Esophagus muscularis mucosa (tissue), 4 donors: Measurements from ENCODE around the gene SPNS3. TPM values are rescaled to one million over a fixed set of nuclear protein-coding genes. Genes with fewer than 3 reads are reported as not detected.

Source experiments
- DNase-seq: peaks from one replicate; pipeline ENCODE4 v3.0.0-alpha.2; 2017; ENCODE audit errors: extremely low spot score
- H3K27ac ChIP-seq, 4 donors: fragments of 200-600 bp; sonication (generic); replicated peaks in 1 of 4; 1 replicate in 3 of 4; 2 replicates in 1 of 4; pipeline ENCODE4 v1.5.1; 2016 to 2019; ENCODE audit warnings: mild to moderate bottlenecking in 1 of 4
- H3K27me3 ChIP-seq, 4 donors: fragments of 200-600 bp; sonication (generic); one replicate each; pipeline versions ENCODE4 v1.5.1 to v1.6.0; 2016 to 2019
- H3K36me3 ChIP-seq, 4 donors: fragments of 200-600 bp; sonication (generic); one replicate each; pipeline ENCODE4 v1.5.1; 2016 to 2019
- H3K4me1 ChIP-seq, 4 donors: fragments of 200-600 bp; sonication (generic); one replicate each; pipeline ENCODE4 v1.5.1; 2016 to 2019
- H3K4me3 ChIP-seq, 4 donors: fragments of 200-600 bp; sonication (generic); 1 replicate in 2 of 4; 2 replicates in 2 of 4; pipeline ENCODE4 v1.5.1; 2016 to 2019; ENCODE audit warnings: mild to moderate bottlenecking in 4 of 4, moderate library complexity in 1 of 4
- H3K9me3 ChIP-seq, 4 donors: fragments of 200-600 bp; sonication (generic); 1 replicate in 3 of 4; 2 replicates in 1 of 4; pipeline ENCODE4 v1.5.1; 2016 to 2019
- EP300 ChIP-seq: sonication (generic); formaldehyde crosslinking; IDR thresholded peaks from one replicate; pipeline ENCODE4 v1.6.1; 2017; ENCODE audit warnings: antibody characterized with exemption
- POLR2A ChIP-seq: fragments of 450-650 bp; IDR thresholded peaks from one replicate; pipeline ENCODE4 v1.6.1; 2017; ENCODE audit warnings: antibody characterized with exemption, moderate library complexity, mild to moderate bottlenecking, low read depth
- POLR2AphosphoS5 ChIP-seq, 2 donors: sonication (generic); formaldehyde crosslinking; IDR thresholded peaks; one replicate each; pipeline ENCODE4 v1.6.1; 2017; ENCODE audit warnings: antibody characterized with exemption in 2 of 2
- WGBS: methylation state at CpG from one replicate; pipeline ENCODE4 v1.1.5; 2018; 5-methylcytosine and 5-hydroxymethylcytosine counted together
- intact Hi-C: fragments of 100-400 bp; cut with DNase I; formaldehyde crosslinking; loops from one replicate; pipeline ENCODE4 v1.15.1; 2023
- total RNA-seq, 4 donors: library from RNA; depleted of rRNA; stranded (reverse); fragments of >200 nt; gene quantifications; one replicate each; pipeline versions ENCODE4 v1.1.0 to v1.2.1, GENCODE V29; 2016
- TF ChIP-seq, protein P1 (sequence below), 3 experiments: fragments of 200-600 bp in 2 of 3; fragments of 450-650 bp in 1 of 3; sonication (generic) in 2 of 3; IDR thresholded peaks; one replicate each; pipeline ENCODE4 v1.5.1; 2017 to 2019; ENCODE audit warnings: antibody characterized with exemption in 3 of 3, mild to moderate bottlenecking in 2 of 3, moderate library complexity in 1 of 3

SPNS3 gene
- total RNA-seq, 4 donors from 2014 or later: 0.17 TPM; not detected in 3

DNA sequence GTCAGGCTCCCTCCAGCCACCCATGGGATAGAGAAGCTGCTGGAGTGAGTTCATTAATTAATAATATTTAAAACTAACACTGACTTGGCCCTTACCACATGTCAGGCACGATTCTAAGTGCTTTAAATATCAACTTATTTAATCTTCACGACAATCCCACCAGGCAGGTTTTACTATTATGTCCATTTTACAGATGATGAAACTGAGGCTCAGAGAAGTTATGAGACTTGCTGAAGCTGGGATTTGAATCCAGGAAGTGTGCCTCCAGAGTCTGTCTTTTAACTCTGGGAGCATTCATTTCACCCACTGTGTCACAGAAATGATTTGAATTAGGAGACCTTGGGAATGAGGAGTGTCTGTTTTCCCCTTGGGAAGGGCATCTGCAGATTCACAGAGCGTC, 8.8 kb downstream of the SPNS3 start:
- Histone ChIP-seq H3K36me3 (no peaks in the 10 kb centered on the region), H3K27ac (no peak overlapping the region), H3K4me1 (peaks cover 0 to 14% (median 4%) of the 10 kb centered on the region in 4 donors), H3K9me3 (no peaks in the 10 kb centered on the region), H3K27me3 (no peaks in the 10 kb centered on the region), H3K4me3 (no peak overlapping the region)
- WGBS: 84% methylated on average over 3 of the region's 3 CpGs
- DNase-seq: no peak
- TF ChIP-seq POLR2AphosphoS5 (IDR thresholded peaks at IDR 0.05) (no peak), POLR2A (no peak), EP300 (no peak)
- TF ChIP-seq, protein P1, sequence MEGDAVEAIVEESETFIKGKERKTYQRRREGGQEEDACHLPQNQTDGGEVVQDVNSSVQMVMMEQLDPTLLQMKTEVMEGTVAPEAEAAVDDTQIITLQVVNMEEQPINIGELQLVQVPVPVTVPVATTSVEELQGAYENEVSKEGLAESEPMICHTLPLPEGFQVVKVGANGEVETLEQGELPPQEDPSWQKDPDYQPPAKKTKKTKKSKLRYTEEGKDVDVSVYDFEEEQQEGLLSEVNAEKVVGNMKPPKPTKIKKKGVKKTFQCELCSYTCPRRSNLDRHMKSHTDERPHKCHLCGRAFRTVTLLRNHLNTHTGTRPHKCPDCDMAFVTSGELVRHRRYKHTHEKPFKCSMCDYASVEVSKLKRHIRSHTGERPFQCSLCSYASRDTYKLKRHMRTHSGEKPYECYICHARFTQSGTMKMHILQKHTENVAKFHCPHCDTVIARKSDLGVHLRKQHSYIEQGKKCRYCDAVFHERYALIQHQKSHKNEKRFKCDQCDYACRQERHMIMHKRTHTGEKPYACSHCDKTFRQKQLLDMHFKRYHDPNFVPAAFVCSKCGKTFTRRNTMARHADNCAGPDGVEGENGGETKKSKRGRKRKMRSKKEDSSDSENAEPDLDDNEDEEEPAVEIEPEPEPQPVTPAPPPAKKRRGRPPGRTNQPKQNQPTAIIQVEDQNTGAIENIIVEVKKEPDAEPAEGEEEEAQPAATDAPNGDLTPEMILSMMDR (IDR thresholded peaks at IDR 0.05): no peak
- intact Hi-C loops: no loop called here

DNA sequence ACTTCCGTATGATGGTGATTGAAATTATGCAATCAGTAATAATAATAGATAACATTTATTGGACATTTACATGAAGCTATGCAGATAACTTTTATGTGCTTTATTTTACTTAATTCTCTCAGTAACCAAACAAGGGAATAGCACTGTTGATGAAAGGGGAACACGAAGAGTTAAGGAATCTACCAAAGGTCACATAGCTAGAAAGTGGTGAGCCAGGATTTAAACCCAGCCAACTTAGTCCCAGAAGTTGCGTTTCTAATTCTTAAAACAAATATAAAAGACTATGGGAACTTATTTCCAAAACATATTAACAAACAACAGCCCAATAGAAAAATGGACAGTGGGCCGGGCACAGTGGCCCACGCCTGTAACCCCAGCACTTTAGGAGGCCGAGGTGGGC, 9.7 kb downstream of the SPNS3 start:
- Histone ChIP-seq H3K27me3 (peaks cover 0 to 6% (median 0%) of the 10 kb centered on the region in 4 donors), H3K4me1 (peaks cover 0 to 14% (median 4%) of the 10 kb centered on the region in 4 donors), H3K4me3 (no peak overlapping the region), H3K9me3 (no peaks in the 10 kb centered on the region), H3K36me3 (no peaks in the 10 kb centered on the region), H3K27ac (no peak overlapping the region)
- TF ChIP-seq EP300 (no peak), POLR2AphosphoS5 (IDR thresholded peaks at IDR 0.05) (no peak)
- TF ChIP-seq, protein P1 (IDR thresholded peaks at IDR 0.05): no peak
- DNase-seq: no peak
- WGBS: 68% methylated on average over 6 of the region's 6 CpGs
- intact Hi-C loops: no loop called here

DNA sequence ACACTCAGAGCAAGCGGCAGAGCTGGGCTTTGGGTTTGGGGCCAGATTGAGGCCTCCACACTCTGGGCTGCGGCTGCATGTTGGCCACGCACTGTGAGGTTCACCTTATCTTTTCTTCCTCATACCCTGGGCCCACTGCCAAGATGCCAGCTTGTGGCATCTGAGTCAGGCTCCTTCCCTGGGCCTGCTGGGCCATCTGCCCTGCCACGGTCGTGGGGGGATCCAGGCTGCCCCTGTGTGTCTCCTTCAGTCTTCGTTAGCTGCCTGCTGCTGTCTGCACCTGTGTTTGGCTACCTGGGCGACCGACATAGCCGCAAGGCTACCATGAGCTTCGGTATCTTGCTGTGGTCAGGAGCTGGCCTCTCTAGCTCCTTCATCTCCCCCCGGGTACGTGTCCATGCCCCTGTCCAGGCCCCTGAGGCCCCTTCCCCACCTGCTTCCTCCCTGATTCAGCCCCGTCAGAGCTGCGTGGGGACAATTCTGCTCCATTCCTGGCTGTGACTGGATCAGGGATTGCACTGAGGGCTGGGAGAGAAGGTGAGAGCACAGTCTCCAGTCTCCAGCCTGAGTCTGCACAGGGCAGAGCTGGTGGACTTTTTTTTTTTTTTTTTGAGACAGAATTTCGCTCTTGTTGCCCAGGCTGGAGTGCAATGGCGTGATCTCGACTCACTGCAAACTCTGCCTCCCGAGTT, 11.2 kb downstream of the SPNS3 start:
- H3K36me3 ChIP-seq: no peaks in the 10 kb centered on the region
- peaks cover 0 to 7% (median 0%) of the 10 kb centered on the region in 4 donors for H3K27me3 ChIP-seq
- no peak for DNase-seq
- H3K4me1 ChIP-seq: peaks cover 0 to 19% (median 6%) of the 10 kb centered on the region in 4 donors
- WGBS: 88% methylated on average over 15 of the region's 18 CpGs
- intact Hi-C loops: no loop called here
- TF ChIP-seq POLR2AphosphoS5 (IDR thresholded peaks at IDR 0.05) (no peak), EP300 (no peak), POLR2A (no peak)
- TF ChIP-seq, protein P1 (IDR thresholded peaks at IDR 0.05): no peak
- H3K9me3 ChIP-seq: no peaks in the 10 kb centered on the region
- H3K27ac ChIP-seq: no peak overlapping the region
- no peak overlapping the region for H3K4me3 ChIP-seq

- TF ChIP-seq POLR2AphosphoS5 (IDR thresholded peaks at IDR 0.05) (no peak), EP300 (no peak), POLR2A (no peak)
- TF ChIP-seq, protein P1 (IDR thresholded peaks at IDR 0.05): no peak
These were observed 12.0 kb downstream of the SPNS3 start for GRCh38 chr17:4445731-4446130.

More at GRCh38 chr17:4445731-4446130, 12.0 kb downstream of the SPNS3 start:
- Histone ChIP-seq H3K36me3 (no peaks in the 10 kb centered on the region), H3K9me3 (no peaks in the 10 kb centered on the region), H3K4me1 (peaks cover 0 to 20% (median 7%) of the 10 kb centered on the region in 4 donors), H3K4me3 (no peak overlapping the region), H3K27ac (no peak overlapping the region), H3K27me3 (peaks cover 0 to 7% (median 0%) of the 10 kb centered on the region in 4 donors)
- intact Hi-C loops: no loop called here
- WGBS: 94% methylated on average over 9 of the region's 13 CpGs
- DNase-seq: no peak
